ENCODE data around the gene TCP11L1.
"Not testable (repeated sequence)": the region's sequence is repeated elsewhere in the genome, so short reads cannot be mapped to it uniquely, and the experiment has no call there.

Gene TCP11L1

DNA sequence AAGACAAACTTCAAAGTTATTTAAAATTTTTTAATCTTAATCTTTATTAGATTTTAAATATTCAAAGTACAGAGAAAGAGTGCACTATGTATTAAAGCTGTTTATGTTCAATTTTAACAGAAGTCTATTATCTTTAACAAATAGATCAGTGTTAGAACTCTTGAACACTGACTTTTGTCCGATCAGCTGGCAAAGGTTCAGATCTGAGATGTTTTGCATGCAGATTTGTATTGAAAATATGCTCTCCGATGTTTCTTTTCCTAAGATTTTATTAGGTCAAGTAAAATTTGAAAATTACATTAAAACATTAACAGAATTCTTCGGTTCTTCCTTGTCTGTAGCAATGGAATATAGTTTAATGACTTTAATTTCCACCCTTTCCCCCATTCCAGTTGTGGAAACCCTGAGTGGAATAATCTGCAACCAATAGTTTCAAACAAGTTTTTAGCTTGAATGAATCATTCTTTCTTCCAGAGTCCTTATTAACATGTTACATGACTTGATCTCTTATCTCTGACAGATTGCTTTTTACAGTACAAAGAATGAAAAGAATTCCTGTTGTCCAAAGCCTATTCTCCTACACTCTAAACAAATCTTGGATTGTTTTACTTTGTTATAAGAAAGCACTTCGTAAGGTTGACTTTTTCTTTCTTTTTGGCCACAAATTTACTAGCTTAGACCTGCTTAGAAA, 11.4 kb upstream of the TCP11L1 start:
- no peak for TF ChIP-seq CTCF (IDR thresholded peaks at IDR 0.05; ENCODE audit: control insufficient read depth, insufficient read depth, low read depth, low read length, missing control alignments)
- H3K4me3 ChIP-seq (ENCODE audit: control insufficient read depth, low read depth, low read length): no peak overlapping the region
- no peak for DNase-seq (ENCODE audit: low read depth)

DNA sequence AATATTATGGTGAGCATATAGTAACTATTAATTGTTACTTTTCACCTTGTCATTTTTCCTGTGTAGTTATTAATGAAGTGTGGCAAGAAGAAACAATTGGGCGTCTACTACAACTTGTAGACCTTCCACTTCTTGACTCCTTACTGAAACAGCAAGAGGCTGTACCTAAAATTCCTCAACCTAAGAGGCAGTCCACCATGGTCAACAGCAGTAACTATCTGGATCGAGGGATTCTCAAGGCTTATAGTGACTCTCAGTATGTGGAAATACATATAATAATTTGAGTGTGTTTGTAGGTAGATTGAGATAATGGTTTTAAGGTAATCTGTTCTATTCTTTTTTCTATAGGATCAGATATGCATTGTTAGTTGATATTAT, 10.8 kb upstream of the TCP11L1 start:
- TF ChIP-seq CTCF (IDR thresholded peaks at IDR 0.05; ENCODE audit: control insufficient read depth, insufficient read depth, low read depth, low read length, missing control alignments): no peak
- DNase-seq (ENCODE audit: low read depth): no peak
- no peak overlapping the region for H3K4me3 ChIP-seq (ENCODE audit: control insufficient read depth, low read depth, low read length)

- H3K4me3 ChIP-seq (ENCODE audit: control insufficient read depth, low read depth, low read length); DNase-seq (ENCODE audit: low read depth): not testable (repeated sequence)
These were observed 10.2 kb upstream of the TCP11L1 start for GRCh38 chr11:33029218-33029617.

GRCh38 chr11:33033493-33033892, 5.9 kb upstream of the TCP11L1 start:
- H3K4me3 ChIP-seq (ENCODE audit: control insufficient read depth, low read depth, low read length): no peak overlapping the region
- no peak for DNase-seq (ENCODE audit: low read depth)

DNA sequence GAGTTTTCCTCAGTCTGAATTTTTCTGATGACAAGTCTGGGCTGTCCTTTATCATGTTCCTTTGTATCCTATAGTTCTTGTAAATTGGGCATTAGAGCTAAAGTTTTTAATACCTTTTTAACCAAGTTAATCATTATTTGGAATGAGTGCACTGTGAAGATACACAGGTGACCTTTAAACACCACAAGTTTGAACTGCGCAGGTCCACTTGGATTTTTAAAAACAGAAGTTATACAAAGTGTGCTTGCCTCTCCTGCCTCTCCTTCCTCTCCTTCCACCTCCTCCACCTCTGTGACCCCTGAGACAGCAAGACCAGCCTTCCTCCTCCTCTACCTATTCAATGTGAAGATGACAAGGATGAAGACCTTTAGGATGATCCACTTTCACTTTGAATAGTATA, 4.4 kb upstream of the TCP11L1 start:
- no peak for DNase-seq (ENCODE audit: low read depth)
- no peak for TF ChIP-seq CTCF (IDR thresholded peaks at IDR 0.05; ENCODE audit: control insufficient read depth, insufficient read depth, low read depth, low read length, missing control alignments)
- no peak overlapping the region for H3K4me3 ChIP-seq (ENCODE audit: control insufficient read depth, low read depth, low read length)

More at GRCh38 chr11:33033493-33033892, 5.9 kb upstream of the TCP11L1 start:
- TF ChIP-seq CTCF (IDR thresholded peaks at IDR 0.05; ENCODE audit: control insufficient read depth, insufficient read depth, low read depth, low read length, missing control alignments): no peak

GRCh38 chr11:33040033-33040861, 875 bp downstream of the TCP11L1 start:
- DNase-seq (ENCODE audit: low read depth): no peak
- H3K4me3 ChIP-seq (ENCODE audit: control insufficient read depth, low read depth, low read length): peak overlapping the region; percentile 62
- TF ChIP-seq CTCF (IDR thresholded peaks at IDR 0.05; ENCODE audit: control insufficient read depth, insufficient read depth, low read depth, low read length, missing control alignments): no peak

DNA sequence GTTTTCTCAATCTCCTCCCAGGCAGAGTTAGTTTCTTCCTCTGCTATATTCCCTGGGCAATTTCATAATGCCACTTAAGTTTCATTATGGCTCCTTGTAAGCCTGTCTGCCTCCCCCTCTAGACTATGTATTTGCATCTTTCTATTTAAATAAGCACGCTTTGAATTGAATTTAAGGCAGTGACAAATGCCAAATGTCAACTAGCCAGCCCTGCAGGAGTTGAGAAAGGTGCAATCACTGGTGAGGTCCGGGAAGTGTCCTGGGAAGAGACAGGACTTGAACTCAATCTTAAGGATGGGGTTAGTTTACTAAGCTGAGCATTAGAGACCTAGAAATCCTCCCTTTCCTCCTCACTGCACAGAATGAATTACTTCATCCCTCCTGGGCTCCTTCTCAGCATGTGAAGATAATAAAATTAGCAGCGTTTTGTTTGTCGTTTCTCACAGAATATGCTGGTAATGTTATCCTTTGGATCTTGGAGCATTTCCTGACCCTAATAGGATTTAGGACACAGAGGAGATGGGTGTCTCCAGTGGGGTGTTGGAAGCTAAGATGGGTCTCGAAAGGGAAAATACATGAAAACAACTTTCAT, 1.6 kb downstream of the TCP11L1 start:
- DNase-seq (ENCODE audit: low read depth): no peak
- TF ChIP-seq CTCF (IDR thresholded peaks at IDR 0.05; ENCODE audit: control insufficient read depth, insufficient read depth, low read depth, low read length, missing control alignments): no peak
- peak overlapping the region; percentile 62; the same call in 1 of the 2 replicates for H3K4me3 ChIP-seq (ENCODE audit: control insufficient read depth, low read depth, low read length)

Measured in AG09309 (cell line).